Hypothalamus (tissue), 51 donors: ENCODE measurements around the gene NAMPT.
"Not testable (repeated sequence)": the region's sequence is repeated elsewhere in the genome, so short reads cannot be mapped to it uniquely, and the experiment has no call there.

Experiments
- DNase-seq, 51 donors: peaks; one replicate each; lab custom pipeline; 2025; lab: John Stamatoyannopoulos, UW

NAMPT gene

GRCh38 chr7:106284714-106285050 is at the start of gene NAMPT:
TSS of gene NAMPT (minus strand) at chr7:106284983. CDS start at chr7:106284884, 99 bp downstream.
- peak in 2 of 51 donors; percentile 46 to 64 for DNase-seq

DNA sequence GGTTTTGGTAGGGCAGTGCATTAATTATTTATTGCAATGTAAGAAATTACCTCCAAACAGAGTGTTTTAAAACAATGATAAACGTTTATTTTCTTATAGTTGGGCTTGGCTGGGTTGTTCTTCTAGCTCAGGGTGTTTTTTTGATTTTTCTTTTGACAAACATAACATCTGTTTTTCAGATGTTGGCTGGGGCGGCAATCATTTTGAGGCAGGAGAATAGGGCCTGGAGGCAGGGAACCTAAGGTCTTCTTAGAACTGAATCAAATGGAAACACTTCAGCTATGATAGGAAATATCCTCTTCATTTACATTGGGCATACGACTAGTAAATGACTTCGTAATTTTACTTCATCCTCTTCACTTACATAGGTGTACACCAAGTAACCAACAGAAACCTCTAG is 47.4 kb upstream of the NAMPT start:
- no peak for DNase-seq

DNA sequence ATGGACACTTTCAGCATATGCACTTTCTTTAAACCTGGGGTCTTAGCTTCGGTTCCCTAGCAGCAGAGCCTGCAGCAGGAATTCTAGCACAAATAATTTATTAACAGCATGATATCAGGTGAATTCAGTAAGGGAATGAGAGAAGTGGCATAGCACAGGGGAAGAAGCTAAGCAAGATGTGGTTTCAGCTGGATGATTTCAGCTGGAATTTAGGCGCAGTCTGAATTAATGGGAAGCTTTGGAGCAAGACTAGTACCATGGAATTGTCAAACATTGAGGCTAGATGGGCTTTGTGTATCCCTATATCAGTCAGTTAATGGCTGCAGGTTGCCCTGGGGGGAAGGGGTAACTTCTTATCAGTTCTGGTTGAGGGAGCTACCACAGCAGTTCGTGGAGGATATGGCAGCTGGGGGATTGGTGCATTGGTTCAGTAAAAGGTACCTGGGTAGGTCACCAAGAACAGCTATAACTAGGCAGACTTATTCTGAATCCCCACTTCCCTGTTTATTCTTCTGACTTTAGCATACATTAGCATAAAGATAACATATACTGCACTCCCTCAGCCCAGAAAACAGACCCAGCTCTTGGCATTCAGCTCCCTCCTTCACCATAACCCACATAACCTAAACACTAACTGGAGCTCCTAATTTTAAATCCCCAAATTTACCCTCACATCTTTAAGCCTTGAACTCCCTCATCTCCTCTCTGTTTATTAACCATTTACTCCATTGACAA is 46.8 kb upstream of the NAMPT start:
- no peak for DNase-seq

DNA sequence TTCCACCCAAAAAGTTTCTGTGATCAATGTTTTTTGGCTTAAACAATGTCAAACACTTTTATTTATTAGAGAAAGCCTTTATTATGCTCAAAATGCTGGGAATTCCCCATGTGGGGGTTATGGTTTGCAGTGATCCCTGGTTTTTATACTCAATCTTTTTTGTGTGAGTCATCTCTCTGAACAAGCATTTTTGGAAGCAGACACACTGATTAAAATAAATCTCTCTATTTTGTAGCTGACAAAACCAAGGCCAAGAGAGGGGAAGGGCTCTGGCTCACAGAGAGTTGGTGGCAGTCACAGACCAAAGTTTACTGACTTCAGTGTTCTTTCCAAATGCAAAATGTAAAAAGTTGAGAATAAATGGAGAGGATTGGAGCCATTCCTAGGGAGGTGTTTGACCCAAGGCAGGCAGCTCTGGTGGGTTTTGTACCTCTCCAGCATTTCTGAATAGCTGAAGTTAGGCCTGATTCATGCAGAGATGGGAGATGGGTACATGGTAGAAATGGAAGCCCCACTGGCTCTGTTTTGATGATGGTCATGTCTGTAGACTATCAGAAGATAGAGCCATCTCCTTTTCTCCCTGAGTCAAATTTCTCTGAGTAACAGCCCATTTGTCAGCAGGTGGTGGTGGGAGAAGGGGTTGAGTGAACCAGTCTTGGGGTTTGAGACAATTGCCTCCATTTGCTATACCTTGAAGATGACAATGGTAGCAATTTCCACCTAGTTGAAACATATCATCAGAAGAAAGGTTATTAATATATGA is 45.4 kb upstream of the NAMPT start:
- DNase-seq, result no peak

DNA sequence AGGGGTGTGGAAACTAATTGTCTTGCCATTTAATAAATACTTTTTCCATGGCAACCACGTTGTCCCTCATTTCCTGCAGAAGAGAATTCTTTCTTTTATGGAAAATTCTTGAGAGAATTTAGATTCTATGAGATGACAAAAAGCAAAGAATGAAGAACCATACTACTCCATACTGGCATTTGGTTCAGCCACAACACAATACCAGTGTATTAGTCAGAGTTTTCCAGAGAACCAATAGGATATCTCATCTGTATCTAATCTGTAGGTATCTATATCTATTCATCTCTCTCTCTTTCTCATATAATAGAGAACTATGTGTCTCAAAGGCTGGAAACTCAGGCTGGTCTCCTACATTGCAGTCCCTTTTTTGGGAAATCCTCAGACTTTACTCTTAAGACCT is 44.6 kb upstream of the NAMPT start:
- DNase-seq, result no peak

DNA sequence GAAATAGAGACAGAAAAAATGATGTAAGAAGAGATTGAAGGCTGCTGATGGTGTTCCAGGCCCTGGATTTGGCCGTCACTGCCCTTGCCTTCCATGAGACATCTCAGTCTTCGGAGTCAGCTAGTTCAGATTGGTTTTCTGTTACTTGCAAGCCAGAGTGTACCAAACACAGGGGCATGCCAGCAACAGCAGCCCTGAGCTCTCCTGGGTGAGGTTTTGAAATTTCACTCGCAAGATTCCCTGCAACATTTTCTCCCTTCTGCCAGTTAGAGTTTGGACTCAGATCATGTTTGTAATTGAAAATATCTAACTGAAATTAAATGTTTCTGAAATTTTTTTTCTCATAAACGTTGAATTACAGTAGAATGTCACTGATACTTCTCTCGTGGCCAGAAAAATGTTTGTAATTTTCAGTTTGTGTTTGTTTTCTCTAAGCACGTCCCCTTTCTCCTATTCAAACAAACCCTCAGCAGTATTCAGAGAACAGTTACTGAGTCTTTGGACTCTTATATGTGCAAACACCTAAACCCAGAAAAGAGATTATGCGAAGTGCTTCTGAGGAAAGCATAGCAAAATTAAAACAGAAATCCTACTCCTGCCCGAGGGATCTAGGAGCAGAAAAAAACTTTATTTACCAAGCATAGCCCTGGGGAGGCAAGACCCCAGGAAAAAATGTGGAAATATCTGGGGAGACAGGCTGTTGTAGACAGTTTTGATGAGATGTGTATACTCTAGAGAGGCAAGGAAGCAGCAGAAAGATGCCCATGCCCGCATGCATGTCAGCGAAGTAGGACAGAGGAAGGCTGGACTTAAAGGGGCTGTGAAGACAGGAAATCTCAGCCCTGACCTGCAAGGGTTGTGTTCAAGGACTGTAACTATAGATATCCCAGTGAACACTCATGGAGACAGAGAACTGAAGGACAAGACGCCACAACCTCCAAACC is 43.0 kb upstream of the NAMPT start:
- no peak for DNase-seq

- no peak for DNase-seq
Observed at GRCh38 chr7:106326594-106327537, 42.1 kb upstream of the NAMPT start.

GRCh38 chr7:106324509-106324908 is 39.7 kb upstream of the NAMPT start:
- DNase-seq, result not testable (repeated sequence)

DNA sequence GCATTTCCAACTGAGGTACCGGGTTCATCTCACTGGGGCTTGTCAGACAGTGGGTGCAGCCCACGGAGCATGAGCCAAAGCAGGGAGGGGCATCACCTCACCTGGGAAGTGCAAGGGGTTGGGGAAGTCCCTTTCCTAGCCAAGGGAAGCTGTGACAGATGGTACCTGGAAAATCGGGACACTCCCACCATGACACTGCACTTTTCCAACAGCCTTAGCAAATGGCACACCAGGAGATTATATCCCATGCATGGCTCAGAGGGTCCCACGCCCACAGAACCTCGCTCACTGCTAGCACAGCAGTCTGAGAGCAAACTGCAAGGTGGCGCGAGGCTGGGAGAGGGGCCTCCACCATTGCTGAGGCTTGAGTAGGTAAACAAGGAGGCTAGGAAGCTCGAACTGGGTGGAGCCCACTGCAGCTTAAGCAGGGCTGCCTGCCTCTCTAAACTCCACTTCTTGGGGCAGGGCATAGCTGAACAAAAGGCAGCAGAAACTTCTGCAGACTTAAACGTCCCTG is 35.5 kb upstream of the NAMPT start:
- DNase-seq, result not testable (repeated sequence)

GRCh38 chr7:106318482-106318881 is 33.7 kb upstream of the NAMPT start:
- DNase-seq, result no peak

GRCh38 chr7:106317971-106318370 is 33.2 kb upstream of the NAMPT start:
- DNase-seq, result no peak

DNA sequence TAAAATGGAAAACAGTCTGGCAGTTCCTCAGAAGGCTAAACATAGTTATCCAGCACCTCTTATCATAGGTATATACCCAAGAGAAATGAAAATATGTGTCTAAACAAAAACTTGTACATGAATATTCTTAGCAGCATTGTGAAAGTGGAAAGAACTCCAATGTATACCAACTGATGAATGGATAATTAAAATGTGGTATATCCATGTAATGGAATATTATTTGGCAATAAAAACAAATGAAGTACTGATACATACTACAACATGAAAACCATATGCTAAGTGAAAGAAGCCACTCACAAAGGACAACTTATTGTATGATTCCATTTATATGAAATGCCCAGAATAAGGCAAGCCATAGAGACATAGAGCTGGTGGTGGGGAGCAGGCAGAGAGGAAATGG is 32.2 kb upstream of the NAMPT start:
- DNase-seq, result no peak

DNA sequence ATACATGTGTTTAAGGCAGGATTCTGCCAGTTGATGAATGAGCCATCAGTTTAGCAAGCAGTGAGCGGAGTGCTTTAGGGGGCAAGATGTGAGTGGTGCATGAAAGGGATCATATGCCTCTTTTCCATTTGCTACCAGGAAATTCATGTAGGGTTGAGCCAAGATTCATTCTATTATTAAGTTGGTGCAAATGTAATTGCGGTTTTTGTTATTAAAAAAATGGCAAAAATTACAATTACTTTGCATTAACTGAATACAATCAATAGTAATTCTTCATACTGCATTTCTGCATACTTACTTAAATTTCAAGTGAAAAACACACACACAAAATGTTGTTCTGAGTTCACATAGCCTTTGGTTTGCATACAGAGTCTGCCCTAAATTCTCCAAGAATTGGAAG is 30.1 kb upstream of the NAMPT start:
- DNase-seq, result no peak

DNA sequence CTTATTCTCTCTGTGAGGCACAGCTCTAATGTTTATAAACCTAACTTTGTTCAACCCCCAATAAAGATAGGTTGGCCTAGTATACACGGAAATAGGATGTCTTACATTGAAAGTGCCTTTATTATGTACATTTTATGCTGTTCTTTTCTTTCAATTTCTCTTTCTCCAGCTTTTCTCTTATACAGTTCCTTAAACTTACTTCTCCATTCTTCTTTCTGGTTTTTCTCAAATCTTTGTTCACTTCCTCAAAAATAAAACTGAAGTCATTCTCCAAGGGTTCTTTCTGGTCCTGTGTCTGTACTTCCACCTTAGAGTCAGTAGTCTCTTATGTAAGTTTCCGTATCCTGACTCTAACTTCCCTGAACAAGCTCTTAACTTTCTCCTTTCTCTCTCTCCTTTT is 29.2 kb upstream of the NAMPT start:
- no peak for DNase-seq

DNA sequence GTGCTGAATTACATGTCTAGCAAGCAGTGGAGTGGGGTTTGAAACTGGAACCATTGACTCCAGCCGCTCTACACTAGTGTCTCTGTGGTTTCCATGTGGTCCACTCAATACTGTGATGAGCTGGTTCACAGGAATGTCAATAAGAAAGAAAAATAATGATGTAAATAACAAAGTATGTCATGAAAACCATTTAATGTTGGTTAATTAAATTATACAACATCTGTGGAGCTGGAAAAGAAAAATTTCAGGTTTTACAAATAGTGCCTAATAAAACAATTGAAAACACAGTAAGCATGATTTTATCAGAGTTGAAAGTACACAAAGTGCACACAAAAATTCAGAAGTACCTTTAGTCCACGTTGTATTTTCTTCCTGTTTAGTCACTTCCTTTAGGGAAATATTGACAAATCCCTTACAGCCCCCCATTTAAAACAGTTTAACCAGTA is 28.7 kb upstream of the NAMPT start:
- no peak for DNase-seq

DNA sequence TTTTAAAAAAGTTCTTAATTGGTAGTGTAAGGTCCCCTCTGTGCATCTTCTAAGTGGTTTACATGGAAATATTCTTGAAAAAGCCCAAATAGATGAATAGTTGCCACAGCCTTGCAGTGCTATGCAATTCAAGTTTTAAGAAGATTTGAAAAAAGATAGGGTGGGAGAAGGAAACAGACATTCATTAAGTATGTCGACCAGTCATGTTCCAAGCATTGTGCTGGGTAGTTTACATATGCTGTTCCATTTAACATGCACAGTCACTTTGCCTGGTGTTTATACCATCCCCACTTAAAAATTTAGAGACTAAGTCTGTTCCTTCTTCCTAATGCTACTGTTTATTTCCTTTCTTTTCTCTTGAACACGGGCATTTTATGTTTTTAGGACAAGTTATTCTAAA is 28.1 kb upstream of the NAMPT start:
- DNase-seq, result no peak

DNA sequence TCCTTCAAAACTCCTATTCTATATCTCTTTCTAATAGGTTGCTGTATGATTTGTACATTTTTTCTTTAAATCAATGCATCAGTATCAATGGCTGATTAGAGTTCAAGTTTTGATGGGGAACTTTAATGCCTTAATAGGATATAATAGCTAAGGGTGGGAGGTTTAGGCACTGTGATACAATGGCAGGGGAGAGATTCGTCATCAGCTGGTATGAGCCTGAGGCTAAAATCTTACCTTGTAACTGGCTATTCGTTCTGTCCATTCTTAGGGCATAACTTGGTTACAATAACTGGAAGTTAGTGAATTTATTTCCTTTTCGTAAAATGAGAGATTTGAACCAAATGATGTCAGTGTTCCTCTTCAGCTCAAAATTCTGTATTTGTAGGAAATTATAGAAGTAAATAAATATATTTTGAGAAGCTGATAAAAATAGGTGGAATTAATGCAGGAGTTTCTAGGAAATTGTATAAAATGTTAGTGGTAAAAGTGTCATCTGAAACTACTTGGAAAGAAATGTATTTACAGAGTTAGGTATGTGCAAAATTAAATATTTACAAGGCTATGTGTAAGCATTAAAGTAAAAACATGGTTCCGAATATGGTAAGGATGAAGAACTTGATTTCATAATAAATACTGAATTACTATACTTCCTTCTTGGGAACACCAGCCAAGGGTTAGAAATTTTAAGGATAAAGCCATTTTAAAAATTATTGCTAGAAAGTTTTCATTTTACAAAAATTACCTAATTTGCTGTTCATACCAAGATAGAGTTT is 27.5 kb upstream of the NAMPT start:
- DNase-seq, result no peak

GRCh38 chr7:106309362-106309761 is 24.6 kb upstream of the NAMPT start:
- no peak for DNase-seq

DNA sequence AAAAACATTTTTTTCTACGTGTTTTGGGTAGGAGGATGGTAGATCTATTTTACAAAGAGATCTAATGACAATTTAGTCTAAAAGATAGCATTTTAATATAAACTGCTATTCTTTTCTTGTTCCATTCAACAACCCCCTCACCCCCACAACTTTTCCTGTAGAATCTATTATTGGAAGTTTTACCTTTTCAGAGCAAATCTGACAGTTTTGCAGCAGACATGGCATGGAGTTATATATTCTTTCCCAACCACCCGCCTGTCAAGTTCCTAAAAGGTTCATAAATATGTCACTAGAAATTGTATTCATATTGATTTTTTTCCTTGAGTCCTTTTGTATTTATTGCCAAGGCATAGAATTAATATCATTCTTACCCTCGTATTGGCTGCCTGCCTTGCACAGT is 21.5 kb upstream of the NAMPT start:
- no peak for DNase-seq
